HG03439 (cell line): ENCODE measurements around the gene AP1M2.
"Not testable (repeated sequence)": the region's sequence is repeated elsewhere in the genome, so short reads cannot be mapped to it uniquely, and the experiment has no call there.

Source experiments
- ATAC-seq: cut with Tn5 transposase; IDR thresholded peaks from one replicate; pipeline ENCODE4 v1.9.1; 2021; ENCODE audit warnings: mild to moderate bottlenecking, moderate library complexity; ENCODE audit not compliant: unreplicated experiment

Gene AP1M2

DNA sequence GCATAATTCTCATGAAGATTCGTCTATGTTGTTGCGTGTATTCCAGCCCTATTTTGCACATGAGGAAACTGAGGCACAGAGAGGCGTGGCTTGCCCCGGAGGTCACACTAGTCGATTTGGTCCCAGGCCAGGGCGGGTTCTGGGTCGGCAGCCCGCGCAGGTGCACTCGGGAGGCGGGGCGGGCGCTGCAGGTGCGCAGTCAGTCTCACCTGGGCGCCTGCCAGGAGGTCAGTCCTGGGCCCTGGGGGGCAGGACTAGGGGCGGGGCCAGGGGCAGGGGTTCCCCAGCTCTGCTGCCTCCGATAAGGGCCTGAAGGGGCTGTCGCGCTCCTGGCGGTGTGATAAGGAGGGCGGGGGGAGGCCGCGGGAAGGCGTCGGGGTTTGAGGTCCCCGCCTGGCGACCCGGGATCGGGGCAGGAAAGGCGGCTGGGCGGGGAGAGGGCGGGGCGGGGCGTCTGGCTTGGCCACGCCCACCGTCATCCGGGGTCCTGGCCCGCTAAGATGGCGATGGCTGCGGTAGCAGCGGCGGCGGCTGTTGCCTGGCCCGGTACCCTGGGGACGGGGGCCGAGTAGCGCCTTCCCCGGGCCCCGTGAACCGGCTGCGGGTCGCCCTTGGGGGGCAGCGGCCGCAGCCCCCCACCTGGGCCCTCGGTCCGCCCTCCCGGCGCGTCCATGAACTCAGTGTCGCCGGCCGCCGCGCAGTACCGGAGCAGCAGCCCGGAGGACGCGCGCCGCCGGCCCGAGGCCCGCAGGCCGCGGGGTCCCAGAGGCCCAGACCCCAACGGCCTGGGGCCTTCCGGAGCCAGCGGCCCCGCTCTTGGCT, 43.5 kb downstream of the AP1M2 start, which contains the start of gene ATG4D:
ATG4D (plus strand) TSS at position 485 of the 822 bp plus-strand sequence; CDS start at position 672, 187 bp downstream.
- ATAC-seq = peak; percentile 64

DNA sequence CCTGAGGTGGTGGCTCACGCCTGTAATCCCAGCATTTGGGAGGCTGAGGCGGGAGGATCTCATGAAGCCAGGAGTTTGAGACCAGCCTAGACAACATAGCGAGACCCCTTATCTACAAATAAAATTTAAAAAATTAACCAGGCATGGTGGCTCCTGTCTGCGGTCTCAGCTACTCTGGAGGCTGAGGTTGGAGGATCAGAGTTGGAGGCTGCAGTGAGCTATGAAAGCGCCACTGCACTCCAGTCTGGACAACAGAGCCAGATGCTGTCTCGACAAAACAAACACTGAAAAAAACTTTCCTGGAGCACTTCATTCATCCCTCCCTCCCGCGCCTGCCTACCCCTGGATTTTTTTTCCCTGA, 44.1 kb downstream of the AP1M2 start:
- no peak for ATAC-seq

DNA sequence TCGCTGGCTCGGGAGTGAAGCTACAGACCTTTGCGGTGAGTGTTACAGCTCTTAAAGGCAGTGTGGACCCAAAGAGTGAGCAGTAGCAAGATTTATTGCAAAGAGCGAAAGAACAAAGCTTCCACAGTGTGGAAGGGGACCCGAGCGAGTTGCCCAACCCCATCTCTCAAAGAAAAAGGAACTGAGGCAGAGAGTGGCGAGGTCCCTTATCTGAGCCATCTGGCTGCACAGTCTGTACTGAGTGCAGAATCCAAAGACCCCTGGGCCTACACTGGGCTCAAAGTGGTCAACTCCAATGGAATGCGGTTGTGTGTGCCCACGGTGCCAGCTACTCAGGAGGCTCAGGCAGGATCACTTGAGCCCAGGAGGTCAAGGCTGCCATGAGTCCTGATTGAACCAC, 48.1 kb downstream of the AP1M2 start:
- not testable (repeated sequence) for ATAC-seq

DNA sequence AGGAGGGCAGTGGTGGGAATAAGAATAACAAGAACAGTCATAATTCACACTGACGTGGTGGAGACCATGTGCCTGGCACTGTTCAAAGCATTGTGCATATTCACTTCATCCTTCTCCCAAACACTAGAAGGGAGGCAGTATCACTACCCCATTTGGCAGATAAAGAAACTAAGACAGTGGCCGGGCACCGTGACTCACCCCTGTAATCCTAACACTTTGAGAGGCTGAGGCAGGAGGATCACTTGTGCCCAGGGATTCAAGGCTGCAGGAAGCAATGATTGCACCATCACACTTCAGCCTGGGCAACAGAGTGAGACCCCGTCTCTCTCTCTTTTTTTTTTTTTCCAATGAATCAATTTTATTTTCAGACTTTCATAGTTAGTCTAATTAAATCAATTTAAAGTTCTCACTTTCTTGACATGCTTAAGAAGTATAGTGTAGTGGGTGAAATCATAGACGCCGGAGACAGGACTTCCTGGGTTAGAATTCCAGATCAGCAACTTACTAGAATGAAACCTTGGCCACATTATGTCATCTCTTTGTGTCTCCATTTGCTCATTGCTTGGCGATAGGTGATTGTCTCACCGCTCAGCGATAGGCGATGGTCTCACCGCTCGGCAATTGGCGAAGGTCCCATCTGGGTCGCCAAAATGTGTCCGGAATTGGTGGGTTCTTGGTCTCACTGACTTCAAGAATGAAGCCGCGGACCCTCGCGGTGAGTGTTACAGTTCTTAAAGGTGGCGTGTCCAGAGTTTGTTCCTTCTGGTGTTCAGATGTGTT, 48.7 kb downstream of the AP1M2 start:
- ATAC-seq = no peak

DNA sequence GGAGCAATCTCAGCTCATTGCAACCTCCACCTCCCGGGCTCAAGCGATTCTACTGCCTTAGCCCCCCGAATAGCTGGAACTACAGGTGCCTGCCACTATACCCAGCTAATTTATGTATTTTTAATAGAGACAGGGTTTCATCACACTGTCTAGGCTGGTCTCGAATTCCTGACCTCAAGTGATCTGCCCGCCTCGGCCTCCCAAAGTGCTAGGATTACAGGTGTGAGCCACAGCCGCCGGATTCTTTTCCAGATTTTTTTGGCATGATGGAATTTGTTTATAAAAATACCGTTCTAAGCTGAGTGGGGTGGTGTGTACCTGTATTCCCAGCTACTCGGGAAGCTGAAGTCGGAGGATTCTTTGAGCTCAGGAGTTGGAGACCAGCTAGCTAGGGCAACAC, 49.4 kb downstream of the AP1M2 start:
- ATAC-seq = no peak

DNA sequence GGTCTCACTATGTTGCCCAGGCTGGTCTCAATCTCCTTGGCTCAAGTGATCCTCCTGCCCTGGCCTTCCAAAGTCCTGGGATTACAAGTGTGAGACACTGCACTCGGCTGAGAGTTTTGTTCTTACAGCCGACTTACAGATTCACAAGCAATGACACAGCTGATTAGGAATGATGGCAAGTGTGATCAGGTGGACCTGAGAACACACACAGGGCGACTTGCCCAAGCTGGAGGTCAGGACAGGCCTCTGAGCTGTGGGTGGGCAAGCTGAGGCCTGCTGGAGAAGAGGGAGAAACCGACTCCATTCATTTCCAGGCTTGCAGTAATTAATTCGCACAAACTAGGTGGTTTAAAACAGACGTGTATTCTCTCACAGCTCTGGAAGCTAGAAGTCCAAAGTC, 51.5 kb downstream of the AP1M2 start:
- no peak for ATAC-seq

DNA sequence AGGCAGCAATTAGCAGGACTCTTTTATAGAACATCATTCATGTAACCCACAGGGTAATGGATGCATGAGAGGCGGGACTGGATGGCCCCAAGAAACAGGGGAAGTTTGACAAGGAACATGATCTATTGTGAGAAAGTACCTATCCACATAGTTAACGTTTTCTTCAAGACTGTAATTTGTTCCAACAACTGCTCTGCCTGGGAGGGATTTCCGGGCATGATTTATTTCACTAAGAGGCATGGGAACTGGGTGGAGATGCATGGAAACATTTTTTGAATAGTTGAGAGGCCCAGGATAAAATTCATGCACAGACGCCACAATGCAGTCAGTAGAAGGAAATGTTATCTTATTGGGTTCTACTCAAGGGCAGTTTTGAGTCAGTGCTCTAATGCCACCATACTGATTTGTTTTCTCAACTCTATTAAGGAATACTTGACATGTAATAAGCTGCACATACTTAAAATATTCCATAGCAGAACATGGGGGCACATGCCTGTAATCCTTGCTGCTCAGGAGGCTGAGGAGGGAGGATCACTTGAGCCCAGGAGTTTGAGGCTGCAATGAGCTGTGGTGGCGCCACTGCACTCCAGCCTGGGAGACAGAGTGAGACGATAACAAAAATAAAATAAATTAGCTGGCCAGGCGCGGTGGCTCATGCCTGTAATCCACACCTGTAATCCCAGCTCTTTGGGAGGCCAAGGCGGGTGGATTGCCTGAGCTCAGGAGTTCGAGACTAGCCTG, 53.3 kb downstream of the AP1M2 start:
- ATAC-seq = no peak

DNA sequence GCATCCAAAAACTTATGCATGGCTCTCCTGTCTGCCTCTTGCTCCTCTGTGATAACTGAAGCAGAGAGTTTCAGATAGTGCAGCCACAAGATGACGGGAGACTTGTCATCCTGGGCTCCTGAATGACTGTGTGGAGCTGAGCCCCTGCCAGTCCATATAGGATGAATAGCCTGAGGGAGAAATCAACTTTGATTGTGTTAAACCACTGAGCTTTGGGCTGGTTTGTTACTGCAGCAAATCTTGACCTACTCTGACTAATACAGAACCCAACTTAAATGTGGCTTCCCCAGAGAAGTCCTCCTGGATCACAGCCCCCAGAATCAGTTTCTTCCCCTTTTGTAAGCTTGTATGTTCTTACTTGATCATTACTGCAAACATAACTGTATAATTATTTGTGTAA, 54.7 kb downstream of the AP1M2 start:
- ATAC-seq = no peak

DNA sequence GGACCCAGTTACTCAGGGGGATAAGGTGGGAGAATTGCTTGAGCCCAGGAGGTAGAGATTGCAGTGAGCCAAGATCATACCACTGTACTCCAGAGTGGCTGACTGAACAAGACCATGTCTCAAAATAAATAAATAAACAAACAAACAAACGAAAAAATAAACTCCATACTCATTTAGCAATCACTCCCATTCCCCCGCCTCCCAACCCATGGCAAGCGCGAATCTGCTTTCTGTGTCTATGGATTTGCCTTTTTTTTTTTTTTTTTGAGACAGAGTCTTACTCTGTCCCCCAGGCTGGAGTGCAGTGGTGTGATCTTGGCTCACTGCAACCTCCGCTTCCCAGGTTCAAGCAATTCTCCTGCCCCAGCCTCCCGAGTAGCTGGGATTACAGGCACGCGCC, 60.2 kb downstream of the AP1M2 start:
- ATAC-seq = not testable (repeated sequence)

DNA sequence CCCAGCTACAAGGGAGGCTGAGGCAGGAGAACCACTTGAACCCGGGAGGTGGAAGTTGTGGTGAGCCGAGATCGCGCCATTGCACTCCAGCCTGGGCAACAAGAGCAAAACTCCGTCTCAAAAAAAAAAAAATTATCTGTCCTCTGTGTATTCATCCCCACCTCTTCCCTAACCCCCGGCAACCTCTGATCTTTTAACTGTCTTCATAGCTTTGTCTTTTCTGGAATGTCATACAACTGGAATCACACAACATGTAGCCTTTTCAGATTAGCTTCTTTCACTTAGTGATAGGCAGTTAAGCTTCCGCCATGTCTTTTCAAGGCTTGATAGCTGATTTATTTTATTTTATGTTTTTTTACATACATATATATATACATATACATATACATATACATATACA, 61.5 kb downstream of the AP1M2 start:
- ATAC-seq = no peak

DNA sequence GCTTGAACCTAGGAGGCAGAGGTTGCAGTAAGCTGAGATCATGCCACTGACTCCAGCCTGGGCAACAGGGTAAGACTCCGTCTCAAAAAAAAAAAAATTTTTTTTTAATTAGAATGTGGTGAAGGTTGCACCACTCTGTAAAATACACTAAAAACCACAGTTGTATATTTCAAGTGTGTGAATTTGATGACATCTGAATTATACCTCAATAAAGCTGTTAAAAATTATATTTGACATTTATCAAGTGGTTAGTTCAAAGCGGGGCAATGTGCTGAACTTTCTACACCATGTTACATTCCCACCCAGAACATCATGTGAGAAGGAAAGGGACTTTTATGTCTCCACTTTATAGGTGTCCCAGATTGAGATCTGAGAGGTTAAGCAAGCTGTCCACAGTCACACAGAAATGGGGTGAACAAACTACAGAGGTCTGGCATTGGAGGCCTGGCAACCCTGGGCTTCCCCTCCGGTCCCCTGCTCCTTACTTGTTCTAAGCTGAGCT, 63.9 kb downstream of the AP1M2 start:
- no peak for ATAC-seq
